ENCODE data around the gene GLOD4.

- no peak for TF ChIP-seq CTCF (IDR thresholded peaks at IDR 0.05; ENCODE audit: poor library complexity, severe bottlenecking)
- no peak for TF ChIP-seq EP300 (conservative IDR thresholded peaks at IDR 0.05; ENCODE audit: poor library complexity, severe bottlenecking)
- TF ChIP-seq EZH2 (IDR thresholded peaks at IDR 0.05; ENCODE audit: borderline replicate concordance, insufficient read depth, low read length, poor library complexity, severe bottlenecking): no peak
- TF ChIP-seq POLR2AphosphoS5 (IDR thresholded peaks at IDR 0.05): no peak
- TF ChIP-seq SMC3 (conservative IDR thresholded peaks at IDR 0.05; ENCODE audit: poor library complexity): no peak
- no peak for TF ChIP-seq RAD21 (conservative IDR thresholded peaks at IDR 0.05)
- no peak for TF ChIP-seq MXI1 (conservative IDR thresholded peaks at IDR 0.05; ENCODE audit: poor library complexity, severe bottlenecking)
Observed at GRCh38 chr17:721540-721937, 60.5 kb downstream of the GLOD4 start.
